ENCODE data around the gene TRPC4.

TRPC4 gene

GRCh38 chr13:37910790-37911189 lies 41.2 kb upstream of the TRPC4 start:
- TF ChIP-seq, protein P1, sequence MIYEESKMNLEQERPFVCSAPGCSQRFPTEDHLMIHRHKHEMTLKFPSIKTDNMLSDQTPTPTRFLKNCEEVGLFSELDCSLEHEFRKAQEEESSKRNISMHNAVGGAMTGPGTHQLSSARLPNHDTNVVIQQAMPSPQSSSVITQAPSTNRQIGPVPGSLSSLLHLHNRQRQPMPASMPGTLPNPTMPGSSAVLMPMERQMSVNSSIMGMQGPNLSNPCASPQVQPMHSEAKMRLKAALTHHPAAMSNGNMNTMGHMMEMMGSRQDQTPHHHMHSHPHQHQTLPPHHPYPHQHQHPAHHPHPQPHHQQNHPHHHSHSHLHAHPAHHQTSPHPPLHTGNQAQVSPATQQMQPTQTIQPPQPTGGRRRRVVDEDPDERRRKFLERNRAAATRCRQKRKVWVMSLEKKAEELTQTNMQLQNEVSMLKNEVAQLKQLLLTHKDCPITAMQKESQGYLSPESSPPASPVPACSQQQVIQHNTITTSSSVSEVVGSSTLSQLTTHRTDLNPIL (CRISPR knock-in tag; IDR thresholded peaks at IDR 0.05; ENCODE audit: low read depth): no peak
- TF ChIP-seq ZNF565 (CRISPR knock-in tag; conservative IDR thresholded peaks at IDR 0.05; ENCODE audit: low read depth): no peak
- TF ChIP-seq ZNF70 (CRISPR knock-in tag; IDR thresholded peaks at IDR 0.05): no peak
- no peak for TF ChIP-seq ISL1 (CRISPR knock-in tag; IDR thresholded peaks at IDR 0.05)
- no peak for TF ChIP-seq TCF4 (CRISPR knock-in tag; IDR thresholded peaks at IDR 0.05; ENCODE audit: borderline replicate concordance)
- no peak for TF ChIP-seq GLIS3 (CRISPR knock-in tag; IDR thresholded peaks at IDR 0.05)
- TF ChIP-seq ZFP3 (CRISPR knock-in tag; IDR thresholded peaks at IDR 0.05): no peak
- TF ChIP-seq ZFP30 (CRISPR knock-in tag; IDR thresholded peaks at IDR 0.05): no peak
- no peak for TF ChIP-seq RARB (CRISPR knock-in tag; IDR thresholded peaks at IDR 0.05)
- TF ChIP-seq TOX (CRISPR knock-in tag; IDR thresholded peaks at IDR 0.05; ENCODE audit: borderline replicate concordance): no peak
- no peak for TF ChIP-seq POU6F1 (CRISPR knock-in tag; IDR thresholded peaks at IDR 0.05; ENCODE audit: borderline replicate concordance, low read depth)
- TF ChIP-seq SNAI2 (CRISPR knock-in tag; IDR thresholded peaks at IDR 0.05): no peak
- TF ChIP-seq CSDC2 (CRISPR knock-in tag; IDR thresholded peaks at IDR 0.05): no peak
- TF ChIP-seq ARNTL (CRISPR knock-in tag; IDR thresholded peaks at IDR 0.05; ENCODE audit: borderline replicate concordance, low read depth): no peak
- ATAC-seq: no peak

- no peak for ATAC-seq
- TF ChIP-seq RARB (CRISPR knock-in tag; IDR thresholded peaks at IDR 0.05) (no peak), BACH2 (CRISPR knock-in tag; IDR thresholded peaks at IDR 0.05; ENCODE audit: borderline replicate concordance) (no peak), ISL1 (CRISPR knock-in tag; IDR thresholded peaks at IDR 0.05) (no peak), ZC3H10 (CRISPR knock-in tag; IDR thresholded peaks at IDR 0.05) (no peak)
These were observed 37.3 kb upstream of the TRPC4 start for GRCh38 chr13:37906880-37907279.

- TF ChIP-seq ZNF8 (CRISPR knock-in tag; IDR thresholded peaks at IDR 0.05): no peak
- no peak for TF ChIP-seq PPARA (CRISPR knock-in tag; IDR thresholded peaks at IDR 0.05; ENCODE audit: borderline replicate concordance)
- TF ChIP-seq ZFP30 (CRISPR knock-in tag; IDR thresholded peaks at IDR 0.05): no peak
- TF ChIP-seq ZNF70 (CRISPR knock-in tag; IDR thresholded peaks at IDR 0.05): no peak
- TF ChIP-seq BACH2 (CRISPR knock-in tag; IDR thresholded peaks at IDR 0.05; ENCODE audit: borderline replicate concordance): no peak
- TF ChIP-seq, protein P2, sequence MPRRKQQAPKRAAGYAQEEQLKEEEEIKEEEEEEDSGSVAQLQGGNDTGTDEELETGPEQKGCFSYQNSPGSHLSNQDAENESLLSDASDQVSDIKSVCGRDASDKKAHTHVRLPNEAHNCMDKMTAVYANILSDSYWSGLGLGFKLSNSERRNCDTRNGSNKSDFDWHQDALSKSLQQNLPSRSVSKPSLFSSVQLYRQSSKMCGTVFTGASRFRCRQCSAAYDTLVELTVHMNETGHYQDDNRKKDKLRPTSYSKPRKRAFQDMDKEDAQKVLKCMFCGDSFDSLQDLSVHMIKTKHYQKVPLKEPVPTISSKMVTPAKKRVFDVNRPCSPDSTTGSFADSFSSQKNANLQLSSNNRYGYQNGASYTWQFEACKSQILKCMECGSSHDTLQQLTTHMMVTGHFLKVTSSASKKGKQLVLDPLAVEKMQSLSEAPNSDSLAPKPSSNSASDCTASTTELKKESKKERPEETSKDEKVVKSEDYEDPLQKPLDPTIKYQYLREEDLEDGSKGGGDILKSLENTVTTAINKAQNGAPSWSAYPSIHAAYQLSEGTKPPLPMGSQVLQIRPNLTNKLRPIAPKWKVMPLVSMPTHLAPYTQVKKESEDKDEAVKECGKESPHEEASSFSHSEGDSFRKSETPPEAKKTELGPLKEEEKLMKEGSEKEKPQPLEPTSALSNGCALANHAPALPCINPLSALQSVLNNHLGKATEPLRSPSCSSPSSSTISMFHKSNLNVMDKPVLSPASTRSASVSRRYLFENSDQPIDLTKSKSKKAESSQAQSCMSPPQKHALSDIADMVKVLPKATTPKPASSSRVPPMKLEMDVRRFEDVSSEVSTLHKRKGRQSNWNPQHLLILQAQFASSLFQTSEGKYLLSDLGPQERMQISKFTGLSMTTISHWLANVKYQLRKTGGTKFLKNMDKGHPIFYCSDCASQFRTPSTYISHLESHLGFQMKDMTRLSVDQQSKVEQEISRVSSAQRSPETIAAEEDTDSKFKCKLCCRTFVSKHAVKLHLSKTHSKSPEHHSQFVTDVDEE (CRISPR knock-in tag; IDR thresholded peaks at IDR 0.05): no peak
- no peak for TF ChIP-seq RARB (CRISPR knock-in tag; IDR thresholded peaks at IDR 0.05)
- TF ChIP-seq PATZ1 (CRISPR knock-in tag; IDR thresholded peaks at IDR 0.05; ENCODE audit: borderline replicate concordance): no peak
- TF ChIP-seq, protein P1 (CRISPR knock-in tag; IDR thresholded peaks at IDR 0.05; ENCODE audit: low read depth): no peak
- TF ChIP-seq ZNF565 (CRISPR knock-in tag; conservative IDR thresholded peaks at IDR 0.05; ENCODE audit: low read depth): no peak
- no peak for TF ChIP-seq ZFP3 (CRISPR knock-in tag; IDR thresholded peaks at IDR 0.05)
- no peak for TF ChIP-seq ZC3H10 (CRISPR knock-in tag; IDR thresholded peaks at IDR 0.05)
- TF ChIP-seq ARNTL (CRISPR knock-in tag; IDR thresholded peaks at IDR 0.05; ENCODE audit: borderline replicate concordance, low read depth): no peak
- TF ChIP-seq SNAI2 (CRISPR knock-in tag; IDR thresholded peaks at IDR 0.05): no peak
- TF ChIP-seq CSDC2 (CRISPR knock-in tag; IDR thresholded peaks at IDR 0.05): no peak
- no peak for TF ChIP-seq GLIS3 (CRISPR knock-in tag; IDR thresholded peaks at IDR 0.05)
- no peak for TF ChIP-seq CSRNP3 (CRISPR knock-in tag; IDR thresholded peaks at IDR 0.05)
- no peak for ATAC-seq
These were observed 36.2 kb upstream of the TRPC4 start for GRCh38 chr13:37905736-37906135.

All from SK-N-SH treated with all-trans-retinoic acid at 6 μM for 48 hours (cell line).